HepG2 (cell line): Measurements from ENCODE around the gene BIRC3.

Source experiments
- BCL3 ChIP-seq: sonication (generic); formaldehyde crosslinking; IDR thresholded peaks from 2 replicates; pipeline ENCODE4 v1.5.1; 2020; ENCODE audit warnings: mild to moderate bottlenecking, missing genetic modification reagents, moderate library complexity
- BCL6 ChIP-seq: IDR thresholded peaks from 2 replicates; pipeline ENCODE4 v1.6.1; 2016; ENCODE audit warnings: missing genetic modification reagents, missing compliant biosample characterization
- CBX2 ChIP-seq, 2 experiments: fragments of 200-600 bp in 1 of 2; sonication (generic); formaldehyde crosslinking in 1 of 2; IDR thresholded peaks; 2 replicates each; pipeline versions ENCODE4 v1.7.0 to v1.8.1; 2018 to 2022; ENCODE audit warnings: low read depth in 2 of 2, low read length in 1 of 2, mild to moderate bottlenecking in 1 of 2, missing genetic modification reagents in 1 of 2
- CEBPB ChIP-seq: IDR thresholded peaks from 2 replicates; pipeline ENCODE4 v1.6.1; 2011; ENCODE audit warnings: low read depth, low read length, improper control_type of control experiment, borderline replicate concordance
- CHCHD3 ChIP-seq: sonication (generic); formaldehyde crosslinking; IDR thresholded peaks from 2 replicates; pipeline ENCODE4 v1.8.0; 2022; ENCODE audit warnings: mild to moderate bottlenecking, missing genetic modification reagents, moderate library complexity
- DMAP1 ChIP-seq: IDR thresholded peaks from 2 replicates; pipeline ENCODE4 v1.6.1; 2016
- MAFK ChIP-seq, 2 experiments: IDR thresholded peaks in 1 of 2; conservative IDR thresholded peaks in 1 of 2; 2 replicates each; pipeline ENCODE4 v1.6.1; 2011; ENCODE audit warnings: improper control_type of control experiment in 2 of 2, low read length in 2 of 2
- NFKBIZ ChIP-seq: IDR thresholded peaks from 2 replicates; pipeline ENCODE4 v1.6.1; 2018; ENCODE audit warnings: missing genetic modification reagents, missing compliant biosample characterization
- POLR2A ChIP-seq, 2 experiments: IDR thresholded peaks; 2 replicates each; pipeline ENCODE4 v1.6.1; 2011; ENCODE audit warnings: low read depth in 2 of 2, low read length in 2 of 2, mild to moderate bottlenecking in 1 of 2, moderate library complexity in 1 of 2; ENCODE audit not compliant: insufficient read depth in 1 of 2
- RFX5 ChIP-seq: IDR thresholded peaks from 2 replicates; pipeline ENCODE4 v1.6.1; 2011; ENCODE audit warnings: low read depth, low read length, improper control_type of control experiment
- ZBTB26 ChIP-seq: IDR thresholded peaks from 2 replicates; pipeline ENCODE4 v1.6.1; 2016; ENCODE audit warnings: missing compliant biosample characterization, missing genetic modification reagents, borderline replicate concordance
- ZBTB42 ChIP-seq: sonication (generic); formaldehyde crosslinking; IDR thresholded peaks from 2 replicates; pipeline ENCODE4 v1.5.0; 2020; ENCODE audit warnings: mild to moderate bottlenecking, missing genetic modification reagents
- ZNF354B ChIP-seq: sonication (generic); formaldehyde crosslinking; IDR thresholded peaks from 2 replicates; pipeline ENCODE4 v1.8.0; 2022; ENCODE audit warnings: mild to moderate bottlenecking, missing genetic modification reagents

- TF ChIP-seq RFX5: no peak
- no peak for TF ChIP-seq ZBTB42
- TF ChIP-seq ZBTB26: no peak
- no peak for TF ChIP-seq BCL3 (CRISPR knock-in tag)
- no peak for TF ChIP-seq CHCHD3 (CRISPR knock-in tag)
- no peak for TF ChIP-seq MAFK (conservative IDR thresholded peaks at IDR 0.05 in 1 of 2, IDR thresholded peaks at IDR 0.05 in 1 of 2; ENCODE audit: low read length in 2 of 2)
- no peak for TF ChIP-seq CBX2 (IDR thresholded peaks at IDR 0.05; ENCODE audit: low read depth, low read length)
- TF ChIP-seq CBX2 (CRISPR knock-in tag; IDR thresholded peaks at IDR 0.05; ENCODE audit: low read depth): no peak
- no peak for TF ChIP-seq BCL6 (CRISPR knock-in tag)
- no peak for TF ChIP-seq DMAP1
- no peak for TF ChIP-seq ZNF354B (CRISPR knock-in tag)
- TF ChIP-seq CEBPB: no peak
- no peak for TF ChIP-seq NFKBIZ (CRISPR knock-in tag)
- no peak; a peak in 1 of 4 replicates for TF ChIP-seq POLR2A (IDR thresholded peaks at IDR 0.05; ENCODE audit: insufficient read depth in 1 of 2, low read depth in 2 of 2, low read length in 2 of 2)
Observed at GRCh38 chr11:102345904-102346303, 28.6 kb downstream of the BIRC3 start.
